IPS DF 6.9 (cell line): ENCODE measurements around the gene EIF2A.

Source experiments
- DNase-seq: peaks from one replicate; pipeline ENCODE4 v3.0.0-alpha.2; 2013; ENCODE audit warnings: low read depth, low spot score
- H3K27ac ChIP-seq: one replicate; pipeline ENCODE4 v1.5.1; 2013; ENCODE audit warnings: low read length, control low read depth
- H3K27me3 ChIP-seq: 2 replicates; pipeline ENCODE4 v1.6.1; 2013; ENCODE audit warnings: mild to moderate bottlenecking, low read length; ENCODE audit not compliant: control insufficient read depth, insufficient read depth
- H3K36me3 ChIP-seq: 2 replicates; pipeline ENCODE4 v1.6.1; 2013; ENCODE audit warnings: low read length; ENCODE audit not compliant: control insufficient read depth, insufficient read depth
- H3K4me1 ChIP-seq: 2 replicates; pipeline ENCODE4 v1.6.1; 2013; ENCODE audit warnings: low read length; ENCODE audit not compliant: control insufficient read depth, insufficient read depth
- H3K4me3 ChIP-seq: 2 replicates; pipeline ENCODE4 v1.5.1; 2013; ENCODE audit warnings: mild to moderate bottlenecking, low read length
- H3K9me3 ChIP-seq: 2 replicates; pipeline ENCODE4 v1.6.1; 2013; ENCODE audit warnings: low read length, inconsistent platforms; ENCODE audit not compliant: control insufficient read depth, insufficient read depth
- WGBS: extraction: QIAGEN DNeasy Blood & Tissue Kit; methylation state at CpG from one replicate; pipeline ENCODE4 v1.1.7; 2013; ENCODE audit warnings: mixed read lengths, missing lambda C conversion rate; ENCODE audit not compliant: insufficient read length, insufficient coverage; 5-methylcytosine and 5-hydroxymethylcytosine counted together

EIF2A gene

GRCh38 chr3:150567328-150567727 lies 20.7 kb downstream of the EIF2A start:
- no peaks in the 10 kb centered on the region; the same call in 1 of the 2 replicates for H3K36me3 ChIP-seq
- no peaks in the 10 kb centered on the region for H3K4me1 ChIP-seq
- H3K9me3 ChIP-seq: no peaks in the 10 kb centered on the region
- no peak overlapping the region for H3K4me3 ChIP-seq
- no peak for DNase-seq
- WGBS: no CpG with 5 or more reads among the region's 1 CpG
- H3K27ac ChIP-seq: no peak overlapping the region
- no peaks in the 10 kb centered on the region for H3K27me3 ChIP-seq

GRCh38 chr3:150577855-150578254 lies 31.3 kb downstream of the EIF2A start:
- DNase-seq: no peak
- no peak overlapping the region for H3K4me3 ChIP-seq
- no peak overlapping the region for H3K27ac ChIP-seq
- H3K4me1 ChIP-seq: no peaks in the 10 kb centered on the region
- no peaks in the 10 kb centered on the region; the same call in 1 of the 2 replicates for H3K36me3 ChIP-seq
- WGBS: no CpG with 5 or more reads among the region's 1 CpG
- H3K9me3 ChIP-seq: no peaks in the 10 kb centered on the region
- H3K27me3 ChIP-seq: no peaks in the 10 kb centered on the region

- peaks cover 4% of the 10 kb centered on the region; the same call in 1 of the 2 replicates for H3K36me3 ChIP-seq
- no peaks in the 10 kb centered on the region for H3K4me1 ChIP-seq
- no peaks in the 10 kb centered on the region for H3K9me3 ChIP-seq
- H3K27ac ChIP-seq: no peak overlapping the region
- no peak overlapping the region for H3K4me3 ChIP-seq
- no peaks in the 10 kb centered on the region for H3K27me3 ChIP-seq
- DNase-seq: no peak
Measured at GRCh38 chr3:150581174-150581573, 34.6 kb downstream of the EIF2A start.

GRCh38 chr3:150582620-150583019 lies 36.0 kb downstream of the EIF2A start:
- Histone ChIP-seq H3K4me1 (no peaks in the 10 kb centered on the region), H3K27me3 (no peaks in the 10 kb centered on the region), H3K27ac (no peak overlapping the region), H3K36me3 (peaks cover 4% of the 10 kb centered on the region; the same call in 1 of the 2 replicates), H3K9me3 (no peaks in the 10 kb centered on the region), H3K4me3 (no peak overlapping the region)
- WGBS: no CpG with 5 or more reads among the region's 2 CpGs
- DNase-seq: no peak

GRCh38 chr3:150583028-150583427 lies 36.4 kb downstream of the EIF2A start:
- Histone ChIP-seq H3K9me3 (no peaks in the 10 kb centered on the region), H3K27ac (no peak overlapping the region), H3K27me3 (no peaks in the 10 kb centered on the region), H3K4me1 (no peaks in the 10 kb centered on the region), H3K4me3 (no peak overlapping the region), H3K36me3 (peaks cover 4% of the 10 kb centered on the region; the same call in 1 of the 2 replicates)
- DNase-seq: no peak
- WGBS: no CpG with 5 or more reads among the region's 1 CpG

- no CpG with 5 or more reads among the region's 9 CpGs for WGBS
Measured at GRCh38 chr3:150588027-150588830, 41.6 kb downstream of the EIF2A start.

GRCh38 chr3:150589759-150590158 lies 43.2 kb downstream of the EIF2A start:
- H3K36me3 ChIP-seq: peaks cover 4% of the 10 kb centered on the region; the same call in 1 of the 2 replicates
- no peaks in the 10 kb centered on the region for H3K9me3 ChIP-seq
- no peak overlapping the region for H3K27ac ChIP-seq
- no peaks in the 10 kb centered on the region; the same call in 1 of the 2 replicates for H3K4me1 ChIP-seq
- H3K27me3 ChIP-seq: no peaks in the 10 kb centered on the region
- no peak for DNase-seq
- H3K4me3 ChIP-seq: no peak overlapping the region
- WGBS: no CpG with 5 or more reads among the region's 6 CpGs

More at GRCh38 chr3:150588027-150588830, 41.6 kb downstream of the EIF2A start:
- Histone ChIP-seq H3K9me3 (no peaks in the 10 kb centered on the region), H3K4me1 (no peaks in the 10 kb centered on the region; the same call in 1 of the 2 replicates), H3K27ac (no peak overlapping the region), H3K27me3 (no peaks in the 10 kb centered on the region), H3K4me3 (no peak overlapping the region), H3K36me3 (peaks cover 4% of the 10 kb centered on the region; the same call in 1 of the 2 replicates)
- no peak for DNase-seq

- Histone ChIP-seq H3K27ac (no peak overlapping the region), H3K36me3 (no peaks in the 10 kb centered on the region), H3K27me3 (no peaks in the 10 kb centered on the region), H3K9me3 (no peaks in the 10 kb centered on the region), H3K4me3 (no peak overlapping the region), H3K4me1 (peaks cover 3% of the 10 kb centered on the region)
- WGBS: no CpG with 5 or more reads among the region's 4 CpGs
- no peak for DNase-seq
Measured at GRCh38 chr3:150594150-150594549, 47.6 kb downstream of the EIF2A start.

- Histone ChIP-seq H3K27me3 (no peaks in the 10 kb centered on the region), H3K36me3 (no peaks in the 10 kb centered on the region), H3K27ac (no peak overlapping the region), H3K4me1 (peaks cover 3% of the 10 kb centered on the region), H3K9me3 (no peaks in the 10 kb centered on the region), H3K4me3 (no peak overlapping the region)
- WGBS: no CpG with 5 or more reads among the region's 4 CpGs
- no peak for DNase-seq
Measured at GRCh38 chr3:150597646-150598045, 51.1 kb downstream of the EIF2A start.

- Histone ChIP-seq H3K27ac (no peak overlapping the region), H3K9me3 (no peaks in the 10 kb centered on the region), H3K27me3 (no peaks in the 10 kb centered on the region), H3K4me1 (peaks cover 3% of the 10 kb centered on the region), H3K4me3 (no peak overlapping the region), H3K36me3 (no peaks in the 10 kb centered on the region)
- DNase-seq: peak; percentile 31
- no CpG with 5 or more reads among the region's 4 CpGs for WGBS
Measured at GRCh38 chr3:150599611-150600297, 53.2 kb downstream of the EIF2A start.
